MCF 10A (cell line): ENCODE measurements around the gene KHSRP. TPM values are rescaled to one million over a fixed set of nuclear protein-coding genes. Genes with fewer than 3 reads are reported as not detected.

Experiments used
- BruUV-seq: library from RNA; stranded (reverse); fragments of 400-500 nt; replicated peaks from 2 replicates; lab custom pipeline; 2021; lab: Mats Ljungman, UMichigan
- CTCF ChIA-PET: fragments of 300-600 bp; sonication (Branson Sonifier 250); formaldehyde crosslinking; extraction: SDS; loops from one replicate; lab custom pipeline; 2021; ENCODE audit warnings: antibody characterized with exemption, inconsistent platforms; lab: Yijun Ruan, JAX
- POLR2A ChIA-PET: fragments of 300-600, 350-650 bp; sonication (Branson Sonifier 250); formaldehyde crosslinking; extraction: SDS; loops from one replicate; lab custom pipeline; 2020; ENCODE audit warnings: antibody characterized with exemption, inconsistent platforms; lab: Yijun Ruan, JAX
- DNase-seq: peaks from one replicate; pipeline ENCODE4 v3.0.0-alpha.2; 2018; ENCODE audit not compliant: unreplicated experiment
- H3K27ac Mint-ChIP-seq: one replicate; pipeline ENCODE4 v1.8.0; 2022; ENCODE audit warnings: mild to moderate bottlenecking, low read depth, mixed read lengths; ENCODE audit not compliant: unreplicated experiment
- H3K27me3 Mint-ChIP-seq: one replicate; pipeline ENCODE4 v1.8.0; 2022; ENCODE audit warnings: mixed read lengths; ENCODE audit not compliant: insufficient read depth, unreplicated experiment
- H3K36me3 Mint-ChIP-seq: one replicate; pipeline ENCODE4 v1.8.0; 2022; ENCODE audit warnings: mild to moderate bottlenecking, moderate library complexity, mixed read lengths; ENCODE audit not compliant: insufficient read depth, unreplicated experiment
- H3K4me1 Mint-ChIP-seq: one replicate; pipeline ENCODE4 v1.8.0; 2022; ENCODE audit warnings: mixed read lengths; ENCODE audit not compliant: insufficient read depth, unreplicated experiment
- H3K4me3 Mint-ChIP-seq: one replicate; pipeline ENCODE4 v1.8.0; 2022; ENCODE audit warnings: mild to moderate bottlenecking, moderate library complexity, mixed read lengths; ENCODE audit not compliant: unreplicated experiment
- H3K9me3 Mint-ChIP-seq: one replicate; pipeline ENCODE4 v1.8.0; 2022; ENCODE audit warnings: mixed read lengths; ENCODE audit not compliant: unreplicated experiment
- CTCF ChIP-seq: fragments of 200-600 bp; IDR thresholded peaks from one replicate; pipeline ENCODE4 v1.8.0; 2022; ENCODE audit warnings: antibody characterized with exemption, mild to moderate bottlenecking; ENCODE audit not compliant: unreplicated experiment
- intact Hi-C: fragments of 100-400 bp; cut with micrococcal nuclease; formaldehyde crosslinking; loops from 2 replicates; pipeline ENCODE4 v1.14.1; 2022
- total RNA-seq: library from RNA; stranded (reverse); gene quantifications from 2 replicates; pipeline ENCODE4 v1.2.3, GENCODE V29; 2022

The KHSRP gene
- total RNA-seq, 1 experiment from 2014 or later, result 278 TPM

GRCh38 chr19:6417713-6418561 is 6.7 kb downstream of the KHSRP start:
- Mint-ChIP-seq H3K4me1 (peaks cover 7% of the 10 kb centered on the region), H3K9me3 (no peaks in the 10 kb centered on the region), H3K27me3 (no peaks in the 10 kb centered on the region), H3K27ac (no peak overlapping the region), H3K4me3 (no peak overlapping the region), H3K36me3 (peaks cover 87% of the 10 kb centered on the region)
- BruUV-seq, result no TSS peak
- DNase-seq, result peak; percentile 14
- peak; percentile 24 for TF ChIP-seq CTCF
- intact Hi-C loops, result loop anchor here (5.0 kb wide), 1 partner anchor 291 kb away; no protein-coding TSS in a partner anchor
- ChIA-PET CTCF (interaction anchor here (0.6 kb wide), 1 partner anchor 14 kb away, joined by 5 read pairs; no protein-coding TSS in a partner anchor), POLR2A (interaction anchor here (0.6 kb wide), 1 partner anchor 65 kb away, joined by 4 read pairs; no protein-coding TSS in a partner anchor)

DNA sequence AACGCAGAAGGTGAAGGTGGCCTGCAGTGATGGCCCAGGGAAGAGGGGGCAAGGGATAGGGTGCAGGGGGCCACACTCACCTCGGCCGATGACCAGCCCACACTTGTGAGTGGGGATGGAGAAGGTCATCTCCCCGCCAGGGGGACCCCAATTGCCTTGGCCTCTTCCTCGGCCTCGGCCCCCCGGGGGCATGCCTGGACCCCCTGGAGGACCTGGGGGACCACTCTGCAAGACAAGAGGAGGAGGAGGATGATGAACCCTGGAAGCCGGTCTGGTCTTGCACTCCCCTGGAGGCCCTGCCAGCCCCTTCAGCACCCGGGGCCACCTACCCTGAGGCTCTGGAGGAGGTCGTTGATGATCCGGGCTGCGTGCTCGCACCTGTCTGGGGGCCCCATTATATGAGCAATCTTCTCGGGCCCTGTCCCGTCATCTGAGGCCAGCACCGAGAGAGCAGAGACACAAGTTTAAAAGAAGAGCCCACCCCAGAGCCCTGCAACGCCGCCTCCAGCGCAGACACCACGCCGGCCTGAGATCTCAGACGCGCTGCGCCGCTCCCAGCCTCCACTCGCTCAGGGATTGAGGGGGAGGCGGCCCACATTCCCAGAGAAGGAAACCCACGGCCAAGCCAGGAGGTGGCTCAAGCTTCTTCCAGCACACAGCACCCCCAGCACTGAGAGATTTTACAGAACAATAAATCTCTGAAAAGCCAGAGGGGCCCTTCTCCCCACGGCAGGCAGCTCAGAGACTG is 7.8 kb downstream of the KHSRP start:
- no TSS peak for BruUV-seq
- Mint-ChIP-seq H3K9me3 (no peaks in the 10 kb centered on the region), H3K27me3 (no peaks in the 10 kb centered on the region), H3K27ac (no peak overlapping the region), H3K36me3 (peaks cover 80% of the 10 kb centered on the region), H3K4me3 (no peak overlapping the region), H3K4me1 (no peaks in the 10 kb centered on the region)
- intact Hi-C loops, result loop anchor here (5.0 kb wide), 1 partner anchor 290 kb away; no protein-coding TSS in a partner anchor
- ChIA-PET POLR2A (interaction anchor here (0.6 kb wide), 1 partner anchor 64 kb away, joined by 4 read pairs; no protein-coding TSS in a partner anchor), CTCF (interaction anchor here (0.6 kb wide), 1 partner anchor 15 kb away, joined by 5 read pairs; no protein-coding TSS in a partner anchor)
- no peak for DNase-seq
- TF ChIP-seq CTCF, result no peak

- Mint-ChIP-seq H3K27ac (no peak overlapping the region), H3K9me3 (no peaks in the 10 kb centered on the region), H3K36me3 (peaks cover 69% of the 10 kb centered on the region), H3K4me3 (no peak overlapping the region), H3K27me3 (no peaks in the 10 kb centered on the region), H3K4me1 (no peaks in the 10 kb centered on the region)
- no peak for TF ChIP-seq CTCF
- no peak for DNase-seq
- intact Hi-C loops, result loop anchor here (5.0 kb wide), 1 partner anchor 288 kb away; no protein-coding TSS in a partner anchor
- POLR2A ChIA-PET, result no interaction called here
- no TSS peak for BruUV-seq
- CTCF ChIA-PET, result interaction anchor here (0.6 kb wide), 1 partner anchor 218 kb away, joined by 3 read pairs; no protein-coding TSS in a partner anchor
Observed at GRCh38 chr19:6415591-6416190, 8.9 kb downstream of the KHSRP start.
